Measurements from ENCODE around the gene EYS.
"Not testable (repeated sequence)": the region's sequence is repeated elsewhere in the genome, so short reads cannot be mapped to it uniquely, and the experiment has no call there.

EYS gene

DNA sequence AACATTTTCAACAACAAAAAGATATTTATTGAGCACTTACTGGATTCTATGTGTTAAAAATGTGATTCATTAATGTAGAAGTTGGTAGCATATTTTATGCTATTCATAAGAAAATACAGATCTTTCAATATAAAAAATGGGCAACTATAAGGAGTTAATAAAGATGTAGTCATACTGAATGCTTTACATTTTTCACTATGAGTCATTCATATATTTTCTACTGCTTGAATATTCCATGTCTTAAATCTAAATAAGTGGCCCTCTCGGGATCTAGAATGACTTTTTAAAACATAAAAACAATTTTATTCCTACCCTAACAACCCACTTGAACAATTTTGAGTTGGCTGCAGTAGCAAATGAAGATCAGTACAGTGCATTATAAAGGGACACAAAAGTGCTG is 1709.3 kb downstream of the EYS start:
- in situ Hi-C loops (cut with HindIII; ENCODE audit: low sequenced_read_pairs), result no loop called here
- H3K4me3 ChIP-seq (ENCODE audit: low read depth, low read length), result no peak overlapping the region
- no peak for DNase-seq (ENCODE audit: low read depth, low spot score)
- TF ChIP-seq, protein P1, sequence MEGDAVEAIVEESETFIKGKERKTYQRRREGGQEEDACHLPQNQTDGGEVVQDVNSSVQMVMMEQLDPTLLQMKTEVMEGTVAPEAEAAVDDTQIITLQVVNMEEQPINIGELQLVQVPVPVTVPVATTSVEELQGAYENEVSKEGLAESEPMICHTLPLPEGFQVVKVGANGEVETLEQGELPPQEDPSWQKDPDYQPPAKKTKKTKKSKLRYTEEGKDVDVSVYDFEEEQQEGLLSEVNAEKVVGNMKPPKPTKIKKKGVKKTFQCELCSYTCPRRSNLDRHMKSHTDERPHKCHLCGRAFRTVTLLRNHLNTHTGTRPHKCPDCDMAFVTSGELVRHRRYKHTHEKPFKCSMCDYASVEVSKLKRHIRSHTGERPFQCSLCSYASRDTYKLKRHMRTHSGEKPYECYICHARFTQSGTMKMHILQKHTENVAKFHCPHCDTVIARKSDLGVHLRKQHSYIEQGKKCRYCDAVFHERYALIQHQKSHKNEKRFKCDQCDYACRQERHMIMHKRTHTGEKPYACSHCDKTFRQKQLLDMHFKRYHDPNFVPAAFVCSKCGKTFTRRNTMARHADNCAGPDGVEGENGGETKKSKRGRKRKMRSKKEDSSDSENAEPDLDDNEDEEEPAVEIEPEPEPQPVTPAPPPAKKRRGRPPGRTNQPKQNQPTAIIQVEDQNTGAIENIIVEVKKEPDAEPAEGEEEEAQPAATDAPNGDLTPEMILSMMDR (IDR thresholded peaks at IDR 0.05; ENCODE audit: low read depth, low read length), result no peak

DNA sequence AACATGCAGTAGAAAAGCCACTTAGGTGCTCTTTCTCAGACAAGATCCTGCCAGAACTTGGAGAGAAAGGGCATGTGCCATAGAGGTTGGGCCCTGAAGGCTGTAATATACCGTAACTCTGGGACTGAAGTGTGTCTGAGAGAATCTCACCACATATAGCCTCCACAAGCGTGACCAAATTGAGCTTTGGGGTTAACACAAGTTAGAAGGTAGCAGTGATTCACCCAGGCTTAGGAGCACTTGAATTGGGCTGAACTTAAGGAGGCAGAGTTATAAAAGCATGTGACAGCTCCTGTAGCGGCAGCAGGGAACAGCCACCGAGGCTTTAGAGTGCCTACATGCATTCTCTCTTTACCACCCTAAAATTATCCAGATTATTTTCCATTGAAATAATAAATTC is 1709.8 kb downstream of the EYS start:
- DNase-seq (ENCODE audit: low read depth, low spot score), result no peak
- in situ Hi-C loops (cut with HindIII; ENCODE audit: low sequenced_read_pairs), result no loop called here
- TF ChIP-seq, protein P1 (IDR thresholded peaks at IDR 0.05; ENCODE audit: low read depth, low read length), result no peak
- H3K4me3 ChIP-seq (ENCODE audit: low read depth, low read length), result no peak overlapping the region

DNA sequence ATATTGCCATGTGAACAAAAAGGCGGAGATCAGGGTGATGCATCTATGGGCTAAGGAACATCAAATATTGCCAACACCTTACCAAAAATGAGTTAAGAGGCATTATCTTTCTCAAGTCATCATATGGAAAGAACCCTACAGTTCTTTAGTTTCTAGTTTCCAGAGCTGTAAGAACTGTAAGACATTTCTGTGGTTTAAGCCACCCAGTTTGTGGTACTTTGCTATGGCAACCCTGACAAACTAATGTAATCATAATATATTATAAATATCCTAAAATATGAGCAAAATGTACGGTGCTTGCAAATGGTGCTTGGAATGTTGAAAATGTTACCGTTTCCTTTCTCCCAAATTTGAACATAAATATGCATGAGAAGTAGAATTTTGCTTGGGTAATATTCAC is 1721.8 kb downstream of the EYS start:
- in situ Hi-C loops (cut with HindIII; ENCODE audit: low sequenced_read_pairs), result no loop called here
- H3K4me3 ChIP-seq (ENCODE audit: low read depth, low read length), result no peak overlapping the region
- DNase-seq (ENCODE audit: low read depth, low spot score), result no peak
- TF ChIP-seq, protein P1 (IDR thresholded peaks at IDR 0.05; ENCODE audit: low read depth, low read length), result no peak

DNA sequence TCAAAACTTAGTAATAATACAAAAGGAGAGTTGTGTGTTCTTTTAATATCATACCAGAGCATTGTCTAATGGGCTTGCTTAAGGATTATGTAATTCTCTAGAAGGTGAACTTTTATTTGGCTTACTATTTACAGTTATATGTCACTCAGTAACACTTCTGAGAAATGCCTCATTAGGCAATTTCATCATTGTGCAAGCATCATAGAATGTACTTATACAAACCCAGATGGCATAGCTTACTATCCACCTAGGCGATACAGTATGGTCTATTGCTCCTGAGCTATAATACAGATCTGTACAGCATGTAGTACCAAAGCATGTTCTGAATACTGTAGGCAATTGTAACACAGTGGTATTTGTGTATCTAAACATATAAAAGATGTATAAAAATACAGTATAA is 1731.3 kb downstream of the EYS start:
- no peak overlapping the region for H3K4me3 ChIP-seq (ENCODE audit: low read depth, low read length)
- DNase-seq (ENCODE audit: low read depth, low spot score), result no peak
- in situ Hi-C loops (cut with HindIII; ENCODE audit: low sequenced_read_pairs), result no loop called here
- TF ChIP-seq, protein P1 (IDR thresholded peaks at IDR 0.05; ENCODE audit: low read depth, low read length), result no peak

DNA sequence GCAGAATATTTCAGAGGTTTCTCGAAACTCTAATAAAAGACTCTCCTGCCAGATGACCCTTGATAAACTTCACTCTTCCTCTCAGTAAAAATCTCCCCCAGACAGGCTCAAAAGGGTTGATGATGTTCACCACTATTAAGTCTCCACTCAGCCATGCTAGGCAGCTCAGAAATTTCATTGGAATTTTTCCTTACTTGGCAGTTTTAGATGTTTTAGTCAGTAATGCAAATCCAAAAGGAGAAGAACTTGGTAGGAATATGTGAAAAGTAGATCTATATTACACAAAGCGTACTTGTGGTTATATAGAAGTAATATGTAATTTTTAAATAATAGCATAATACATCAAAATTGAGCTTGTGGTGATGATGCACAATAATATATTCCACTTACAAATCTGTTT is 1738.4 kb downstream of the EYS start:
- no peak overlapping the region for H3K4me3 ChIP-seq (ENCODE audit: low read depth, low read length)
- TF ChIP-seq, protein P1 (IDR thresholded peaks at IDR 0.05; ENCODE audit: low read depth, low read length), result no peak
- in situ Hi-C loops (cut with HindIII; ENCODE audit: low sequenced_read_pairs), result no loop called here
- DNase-seq (ENCODE audit: low read depth, low spot score), result no peak

DNA sequence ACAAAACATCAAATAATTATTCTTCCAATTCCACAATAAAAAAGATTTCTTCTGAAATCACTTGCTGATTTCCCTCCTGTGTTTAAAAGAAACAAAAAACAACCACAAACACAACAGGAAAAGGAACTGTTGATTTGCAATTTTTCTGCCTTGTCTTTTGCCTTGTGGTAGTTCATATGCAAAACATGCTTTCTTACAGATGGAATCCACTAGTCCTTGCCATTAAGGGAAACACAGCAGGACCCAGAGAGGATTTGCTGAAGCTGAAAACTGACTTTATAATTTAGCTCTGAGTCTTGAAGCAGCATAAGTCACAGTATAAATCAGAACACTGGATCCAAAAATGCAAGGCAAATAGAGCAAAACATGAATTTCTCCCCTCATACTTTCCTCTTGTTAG is 1742.7 kb downstream of the EYS start:
- no peak for DNase-seq (ENCODE audit: low read depth, low spot score)
- TF ChIP-seq, protein P1 (IDR thresholded peaks at IDR 0.05; ENCODE audit: low read depth, low read length), result no peak
- in situ Hi-C loops (cut with HindIII; ENCODE audit: low sequenced_read_pairs), result no loop called here
- H3K4me3 ChIP-seq (ENCODE audit: low read depth, low read length), result no peak overlapping the region

DNA sequence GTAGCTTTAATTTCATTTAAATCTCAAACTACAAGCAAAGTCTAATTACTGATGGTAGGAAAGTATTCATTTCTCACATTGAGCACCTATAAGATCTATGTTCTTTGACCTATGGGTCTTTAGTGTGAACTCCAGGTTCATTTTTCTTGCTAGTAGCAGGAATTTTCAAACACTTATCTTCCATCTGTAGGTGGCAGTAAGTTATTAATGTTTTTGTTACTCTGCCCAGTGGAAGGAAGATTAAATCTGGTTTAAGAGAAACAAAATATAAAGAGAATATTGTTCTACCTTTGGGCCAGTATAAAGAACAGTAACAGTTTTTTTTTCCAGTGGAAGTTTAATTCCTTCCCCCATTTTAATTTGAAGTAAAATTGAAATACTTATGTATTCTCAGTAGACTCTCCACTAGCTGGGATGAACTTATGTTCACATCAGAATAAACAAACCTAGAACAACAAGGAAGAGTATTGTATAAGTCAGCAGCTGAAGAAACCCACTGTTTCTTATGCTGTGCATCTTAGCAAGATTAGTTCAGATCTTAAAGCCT is 1743.2 kb downstream of the EYS start:
- no peak for DNase-seq (ENCODE audit: low read depth, low spot score)
- H3K4me3 ChIP-seq (ENCODE audit: low read depth, low read length), result no peak overlapping the region
- TF ChIP-seq, protein P1 (IDR thresholded peaks at IDR 0.05; ENCODE audit: low read depth, low read length), result no peak
- in situ Hi-C loops (cut with HindIII; ENCODE audit: low sequenced_read_pairs), result no loop called here

DNA sequence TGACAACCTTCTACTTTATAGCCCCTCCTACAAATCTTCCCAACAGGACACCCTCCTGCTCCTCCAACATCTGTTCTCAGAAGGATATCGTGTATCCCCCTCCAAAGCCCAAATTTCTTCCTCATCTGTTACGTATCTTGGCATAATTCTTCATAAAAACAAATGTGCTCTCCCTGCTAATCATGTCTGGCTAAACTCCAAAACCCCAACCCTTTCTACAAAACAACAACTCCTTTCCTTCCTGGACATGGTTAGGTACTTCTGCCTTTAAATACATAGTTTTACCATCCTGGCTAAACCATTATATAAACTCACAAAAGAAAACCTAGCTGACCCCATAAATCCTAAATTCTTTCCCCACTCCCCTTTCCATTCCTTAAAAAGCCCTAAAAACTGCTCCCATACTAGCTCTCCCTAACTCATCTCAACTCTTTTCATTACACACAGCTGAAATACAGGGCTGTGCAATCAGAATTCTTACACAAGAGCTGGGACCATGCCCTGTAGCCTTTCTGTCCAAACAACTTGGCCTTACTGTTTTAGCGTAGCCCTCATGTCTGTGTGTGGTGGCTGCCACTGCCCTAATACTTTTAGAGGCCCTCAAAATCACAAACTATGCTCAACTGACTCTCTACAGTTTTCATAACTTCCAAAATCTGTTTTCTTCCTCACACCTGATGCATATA is 1753.5 kb downstream of the EYS start:
- DNase-seq (ENCODE audit: low read depth, low spot score); in situ Hi-C loops (cut with HindIII; ENCODE audit: low sequenced_read_pairs); H3K4me3 ChIP-seq (ENCODE audit: low read depth, low read length): not testable (repeated sequence)
